Adrenal gland (tissue), 5 donors: ENCODE data around the gene STK40.

ENCODE experiments used
- POLR2A ChIP-seq, 2 donors: fragments of 450-650 bp; IDR thresholded peaks; one replicate each; pipeline ENCODE4 v1.6.1; 2017; ENCODE audit warnings: antibody characterized with exemption in 2 of 2, mild to moderate bottlenecking in 2 of 2, moderate library complexity in 1 of 2
- TF ChIP-seq, protein P1 (sequence below), 6 experiments: fragments of 450-650 bp in 4 of 6; fragments of 200-600 bp in 2 of 6; sonication (generic) in 1 of 6; IDR thresholded peaks; 1 replicate in 5 of 6; 2 replicates in 1 of 6; pipeline versions ENCODE4 v1.5.1 to v1.8.0; 2016 to 2021; ENCODE audit warnings: antibody characterized with exemption in 6 of 6, mild to moderate bottlenecking in 2 of 6, moderate library complexity in 1 of 6
- donor health status: DM: no; HTN: no; CAD: no.

DNA sequence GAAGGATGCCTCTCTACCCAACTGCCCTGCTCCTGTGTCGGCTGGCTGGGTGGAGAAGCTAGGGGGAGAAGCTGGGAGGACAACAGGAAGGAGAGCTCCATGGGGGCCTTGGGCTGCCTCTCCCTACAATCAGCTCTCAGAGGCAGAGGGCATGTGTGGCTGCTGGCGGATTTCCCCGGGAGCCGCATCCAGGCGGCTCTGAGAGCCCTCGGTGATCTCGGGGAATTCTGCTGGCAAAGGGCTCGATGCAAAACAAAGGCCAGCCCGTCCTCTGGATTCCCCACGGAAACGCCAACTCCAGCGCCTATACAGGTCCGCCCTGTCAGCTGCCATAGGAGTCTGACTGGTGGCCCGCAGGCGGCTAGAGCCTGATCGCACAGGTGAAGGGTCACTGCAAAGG lies 35.9 kb downstream of the STK40 start:
- TF ChIP-seq, protein P1, sequence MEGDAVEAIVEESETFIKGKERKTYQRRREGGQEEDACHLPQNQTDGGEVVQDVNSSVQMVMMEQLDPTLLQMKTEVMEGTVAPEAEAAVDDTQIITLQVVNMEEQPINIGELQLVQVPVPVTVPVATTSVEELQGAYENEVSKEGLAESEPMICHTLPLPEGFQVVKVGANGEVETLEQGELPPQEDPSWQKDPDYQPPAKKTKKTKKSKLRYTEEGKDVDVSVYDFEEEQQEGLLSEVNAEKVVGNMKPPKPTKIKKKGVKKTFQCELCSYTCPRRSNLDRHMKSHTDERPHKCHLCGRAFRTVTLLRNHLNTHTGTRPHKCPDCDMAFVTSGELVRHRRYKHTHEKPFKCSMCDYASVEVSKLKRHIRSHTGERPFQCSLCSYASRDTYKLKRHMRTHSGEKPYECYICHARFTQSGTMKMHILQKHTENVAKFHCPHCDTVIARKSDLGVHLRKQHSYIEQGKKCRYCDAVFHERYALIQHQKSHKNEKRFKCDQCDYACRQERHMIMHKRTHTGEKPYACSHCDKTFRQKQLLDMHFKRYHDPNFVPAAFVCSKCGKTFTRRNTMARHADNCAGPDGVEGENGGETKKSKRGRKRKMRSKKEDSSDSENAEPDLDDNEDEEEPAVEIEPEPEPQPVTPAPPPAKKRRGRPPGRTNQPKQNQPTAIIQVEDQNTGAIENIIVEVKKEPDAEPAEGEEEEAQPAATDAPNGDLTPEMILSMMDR (IDR thresholded peaks at IDR 0.05): no peak
- TF ChIP-seq POLR2A (IDR thresholded peaks at IDR 0.05): no peak
